ENCODE results near the gene TARDBP. TPM values are rescaled to one million over a fixed set of nuclear protein-coding genes. Genes with fewer than 3 reads are reported as not detected.

Gene TARDBP
- total and polyA plus RNA-seq, 9 of the 15 experiments (the other 6 are each of a cell fraction or from before 2014, with no cell fraction given), result 122 to 515 (median 243) TPM

GRCh38 chr1:11059968-11060830, 47.7 kb downstream of the TARDBP start, which contains the start of gene SRM (continued):
- no peak for TF ChIP-seq ELK1 (CRISPR knock-in tag; IDR thresholded peaks at IDR 0.05)
- TF ChIP-seq CCNT2 (IDR thresholded peaks at IDR 0.05; ENCODE audit: borderline replicate concordance, extremely low read depth, insufficient read length, low read depth, low read length), result peak; percentile 89
- 0 out of 2 replicates have a peak, but pooled peaks have one; percentile 55 for TF ChIP-seq NR4A1 (CRISPR knock-in tag; IDR thresholded peaks at IDR 0.05)
- TF ChIP-seq NR4A1 (tag; IDR thresholded peaks at IDR 0.05), result no peak
- TF ChIP-seq ZNF830 (CRISPR knock-in tag; IDR thresholded peaks at IDR 0.05), result no peak
- TF ChIP-seq, protein P1, sequence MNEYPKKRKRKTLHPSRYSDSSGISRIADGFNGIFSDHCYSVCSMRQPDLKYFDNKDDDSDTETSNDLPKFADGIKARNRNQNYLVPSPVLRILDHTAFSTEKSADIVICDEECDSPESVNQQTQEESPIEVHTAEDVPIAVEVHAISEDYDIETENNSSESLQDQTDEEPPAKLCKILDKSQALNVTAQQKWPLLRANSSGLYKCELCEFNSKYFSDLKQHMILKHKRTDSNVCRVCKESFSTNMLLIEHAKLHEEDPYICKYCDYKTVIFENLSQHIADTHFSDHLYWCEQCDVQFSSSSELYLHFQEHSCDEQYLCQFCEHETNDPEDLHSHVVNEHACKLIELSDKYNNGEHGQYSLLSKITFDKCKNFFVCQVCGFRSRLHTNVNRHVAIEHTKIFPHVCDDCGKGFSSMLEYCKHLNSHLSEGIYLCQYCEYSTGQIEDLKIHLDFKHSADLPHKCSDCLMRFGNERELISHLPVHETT (CRISPR knock-in tag; conservative IDR thresholded peaks at IDR 0.05 in 1 of 2, IDR thresholded peaks at IDR 0.05 in 1 of 2), result peak in 1 of 2 experiments; percentile 89; a peak in 2 of 4 replicates
- TF ChIP-seq SUPT5H (IDR thresholded peaks at IDR 0.05), result peak; percentile 84
- TF ChIP-seq PHF20 (IDR thresholded peaks at IDR 0.05; ENCODE audit: partially characterized antibody), result peak; percentile 69
- peak; percentile 98 for TF ChIP-seq ZNF395 (CRISPR knock-in tag; IDR thresholded peaks at IDR 0.05)
- no peak for TF ChIP-seq RBM22 (IDR thresholded peaks at IDR 0.05; ENCODE audit: low read depth, low read length, poor library complexity, severe bottlenecking)
- peak; percentile 91 for TF ChIP-seq POLR2G (IDR thresholded peaks at IDR 0.05; ENCODE audit: low read depth, low read length)
- TF ChIP-seq ZNF511 (CRISPR knock-in tag; IDR thresholded peaks at IDR 0.05), result peak; percentile 33; the same call in 1 of the 2 replicates
- no peak for TF ChIP-seq CCAR2 (IDR thresholded peaks at IDR 0.05; ENCODE audit: low read depth, low read length)
- TF ChIP-seq NFIC (IDR thresholded peaks at IDR 0.05), result peak; percentile 47
- TF ChIP-seq ZNF263 (CRISPR knock-in tag; IDR thresholded peaks at IDR 0.05; ENCODE audit: borderline replicate concordance), result 0 out of 2 replicates have a peak, but pooled peaks have one; percentile 16
- peak; percentile 85 for TF ChIP-seq MXI1 (IDR thresholded peaks at IDR 0.05; ENCODE audit: low read depth, low read length)
- peak; percentile 55 for TF ChIP-seq CREM (IDR thresholded peaks at IDR 0.05; ENCODE audit: low read depth)
- peak; percentile 15; the same call in 1 of the 2 replicates for TF ChIP-seq HDAC2 (IDR thresholded peaks at IDR 0.05)
- peak; percentile 92 for TF ChIP-seq ETS1 (conservative IDR thresholded peaks at IDR 0.05; ENCODE audit: control insufficient read depth, low read depth, low read length)
- no peak for TF ChIP-seq LEF1 (IDR thresholded peaks at IDR 0.05)
- peak; percentile 82 for TF ChIP-seq EP400 (IDR thresholded peaks at IDR 0.05)
- no peak for TF ChIP-seq TAF1 (IDR thresholded peaks at IDR 0.05; ENCODE audit: control insufficient read depth, extremely low read depth, insufficient read depth, low read length, severe bottlenecking)

Data from K562 (cell line).